ENCODE data around the gene NHS.
"Not testable (repeated sequence)": the region's sequence is repeated elsewhere in the genome, so short reads cannot be mapped to it uniquely, and the experiment has no call there.

Gene NHS

DNA sequence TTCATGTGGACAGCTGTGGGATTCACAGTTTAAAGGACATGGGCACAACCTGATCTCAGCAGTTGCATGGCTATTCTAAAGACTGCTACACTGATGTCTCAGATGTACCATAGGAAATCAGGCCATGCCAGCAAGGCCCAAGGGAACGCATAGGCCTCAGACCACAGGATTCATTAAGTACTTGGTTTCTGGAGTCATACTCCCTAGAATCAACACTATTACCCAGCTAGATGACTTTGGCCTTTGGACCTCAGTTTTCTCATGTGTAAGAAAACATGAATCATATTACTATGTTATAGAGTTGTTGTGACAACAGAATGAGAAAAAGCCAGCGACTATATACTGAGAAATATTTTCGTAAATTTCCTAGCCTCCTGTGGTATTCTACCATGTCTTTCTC, 67.9 kb downstream of the NHS start:
- DNase-seq (ENCODE audit: extremely low spot score, insufficient read length, low read depth), result no peak
- FAIRE-seq, result no peak

- DNase-seq (ENCODE audit: extremely low spot score, insufficient read length, low read depth), result no peak
- no peak for FAIRE-seq
These were observed 68.6 kb downstream of the NHS start for GRCh38 chrX:17443556-17443955.

DNA sequence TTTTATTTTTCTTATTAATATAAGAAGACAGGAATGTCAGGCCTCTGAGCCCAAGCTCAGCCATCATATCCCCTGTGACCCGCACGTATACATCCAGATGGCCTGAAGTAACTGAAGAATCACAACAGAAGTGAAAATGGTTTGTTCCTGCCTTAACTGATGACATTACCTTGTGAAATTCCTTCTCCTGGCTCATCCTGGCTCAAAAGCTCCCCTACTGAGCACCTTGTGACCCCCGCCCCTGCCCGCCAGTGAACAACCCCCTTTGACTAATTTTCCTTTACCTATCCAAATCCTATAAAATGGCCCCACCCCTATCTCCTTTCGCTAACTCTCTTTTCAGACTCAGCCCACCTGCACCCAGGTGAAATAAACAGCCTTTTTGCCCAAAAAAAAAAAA, 71.3 kb downstream of the NHS start:
- DNase-seq (ENCODE audit: extremely low spot score, insufficient read length, low read depth); FAIRE-seq: not testable (repeated sequence)

GRCh38 chrX:17448188-17448587, 73.2 kb downstream of the NHS start:
- DNase-seq (ENCODE audit: extremely low spot score, insufficient read length, low read depth) (no peak), FAIRE-seq (no peak)

- FAIRE-seq (no peak), DNase-seq (ENCODE audit: extremely low spot score, insufficient read length, low read depth) (no peak)
These were observed 74.9 kb downstream of the NHS start for GRCh38 chrX:17449866-17450265.

- FAIRE-seq (no peak), DNase-seq (ENCODE audit: extremely low spot score, insufficient read length, low read depth) (no peak)
These were observed 78.8 kb downstream of the NHS start for GRCh38 chrX:17453788-17454187.

- FAIRE-seq, result no peak
- no peak for DNase-seq (ENCODE audit: extremely low spot score, insufficient read length, low read depth)
These were observed 81.5 kb downstream of the NHS start for GRCh38 chrX:17456526-17456925.

DNA sequence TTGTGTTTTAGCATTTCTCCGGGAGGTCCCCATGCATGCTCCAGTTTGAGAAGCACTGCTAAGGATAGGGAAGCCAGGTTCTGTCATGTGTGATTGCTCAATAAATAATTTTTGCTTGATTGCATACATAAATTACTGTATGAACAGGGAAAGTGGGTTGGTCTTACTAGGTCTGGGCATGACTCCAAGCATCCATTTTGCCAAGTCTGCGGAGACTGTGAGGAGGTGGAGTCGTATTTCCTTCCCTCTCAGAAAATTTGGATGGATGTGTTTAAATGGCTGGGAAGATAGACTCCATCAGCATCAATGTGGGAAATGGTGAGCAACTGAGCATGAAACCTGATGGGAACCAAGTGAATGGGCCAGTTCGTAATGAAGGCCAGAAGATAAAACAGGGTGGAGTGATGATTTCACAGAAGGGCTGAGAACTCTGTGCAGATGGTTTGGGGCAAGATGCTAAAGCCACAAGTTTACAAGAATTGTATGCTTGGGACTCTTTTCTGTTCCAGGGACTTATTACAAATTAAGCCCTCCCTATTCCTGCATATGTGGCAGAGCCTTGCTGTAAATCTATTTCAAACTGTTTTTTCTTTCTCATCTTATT, 84.1 kb downstream of the NHS start:
- FAIRE-seq, result no peak
- no peak for DNase-seq (ENCODE audit: extremely low spot score, insufficient read length, low read depth)

DNA sequence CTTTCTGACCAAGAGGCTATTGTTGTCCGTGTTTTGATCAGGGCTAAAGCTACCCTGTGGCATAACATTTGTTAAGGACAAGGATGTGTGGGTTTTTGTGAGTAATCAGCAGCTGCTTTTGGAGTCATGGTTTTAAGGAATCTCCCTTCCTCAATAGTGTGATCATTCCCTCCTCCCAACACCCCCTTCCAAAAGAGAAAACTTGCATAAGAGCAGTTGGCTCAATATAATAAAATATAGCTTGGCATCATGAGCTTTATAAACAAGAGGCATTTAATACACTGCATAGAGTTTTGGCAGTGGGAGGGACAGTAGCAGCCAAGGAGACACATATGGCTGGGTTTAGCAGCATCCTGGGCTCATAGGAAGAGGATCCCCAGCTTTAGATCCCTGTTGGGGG, 84.7 kb downstream of the NHS start:
- FAIRE-seq, result no peak

DNA sequence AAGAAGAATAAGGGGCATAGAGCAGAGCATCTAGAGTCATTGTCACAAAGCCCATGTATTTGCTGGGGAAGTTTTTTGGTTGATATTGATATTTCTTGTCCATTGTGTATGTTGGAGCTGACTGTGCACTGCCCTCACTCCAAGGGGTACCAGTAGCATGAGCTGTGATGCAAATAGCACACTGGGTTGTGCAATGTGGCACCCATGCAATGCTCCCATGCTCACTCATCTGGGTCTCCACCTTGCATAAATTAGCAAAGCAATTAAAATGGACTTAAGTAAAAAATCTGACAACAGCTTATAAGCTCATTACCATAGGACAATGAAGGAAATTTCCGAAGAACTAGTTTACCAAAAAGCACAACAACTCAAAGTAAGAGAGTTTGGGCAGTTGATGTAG, 87.9 kb downstream of the NHS start:
- FAIRE-seq, result no peak
- no peak for DNase-seq (ENCODE audit: extremely low spot score, insufficient read length, low read depth)

More for the DNA sequence above, 84.7 kb downstream of the NHS start:
- DNase-seq (ENCODE audit: extremely low spot score, insufficient read length, low read depth), result no peak

DNA sequence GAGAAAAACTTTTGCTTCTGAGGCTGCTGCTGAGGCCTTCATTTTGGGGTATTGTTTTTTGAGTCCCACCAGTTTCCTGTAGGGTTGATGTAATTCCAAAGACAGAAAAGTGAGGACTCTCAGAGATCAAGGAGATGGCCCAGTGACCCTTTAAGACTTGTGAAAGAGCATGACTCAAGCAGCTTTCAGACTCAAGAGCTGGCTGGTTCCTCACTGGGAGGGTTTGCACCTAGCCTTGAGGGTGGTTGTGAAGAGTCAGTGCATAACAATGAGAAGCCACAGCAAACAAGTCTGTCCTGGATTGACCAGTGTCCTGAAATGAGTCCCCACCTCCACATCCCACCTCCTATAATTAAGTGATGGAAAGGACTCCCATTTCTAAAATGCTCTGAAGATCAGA, 89.2 kb downstream of the NHS start:
- DNase-seq (ENCODE audit: extremely low spot score, insufficient read length, low read depth) (no peak), FAIRE-seq (no peak)

DNA sequence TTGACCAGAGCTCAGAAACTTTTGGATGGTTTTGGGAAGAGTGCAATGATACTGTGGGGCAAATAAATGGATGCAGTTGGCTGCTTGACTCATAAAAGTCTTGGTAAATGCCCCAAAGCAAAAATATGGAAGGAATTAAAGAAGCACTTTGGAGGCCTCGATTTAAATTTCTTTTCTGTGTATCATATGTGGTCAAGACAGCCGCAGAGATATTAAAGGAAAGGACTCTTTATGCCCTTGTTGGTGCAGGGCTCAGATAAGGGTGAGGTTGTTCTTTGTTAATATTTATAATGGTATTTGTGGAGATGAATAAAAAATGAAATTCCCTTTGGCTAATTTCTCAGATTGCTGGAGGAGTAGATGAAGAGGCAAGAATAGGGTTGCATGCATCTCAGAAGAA, 90.2 kb downstream of the NHS start:
- no peak for FAIRE-seq
- no peak for DNase-seq (ENCODE audit: extremely low spot score, insufficient read length, low read depth)

- DNase-seq (ENCODE audit: extremely low spot score, insufficient read length, low read depth), result no peak
- no peak for FAIRE-seq
These were observed 90.8 kb downstream of the NHS start for GRCh38 chrX:17465802-17466201.

- FAIRE-seq (no peak), DNase-seq (ENCODE audit: extremely low spot score, insufficient read length, low read depth) (no peak)
These were observed 95.1 kb downstream of the NHS start for GRCh38 chrX:17470136-17470535.

DNA sequence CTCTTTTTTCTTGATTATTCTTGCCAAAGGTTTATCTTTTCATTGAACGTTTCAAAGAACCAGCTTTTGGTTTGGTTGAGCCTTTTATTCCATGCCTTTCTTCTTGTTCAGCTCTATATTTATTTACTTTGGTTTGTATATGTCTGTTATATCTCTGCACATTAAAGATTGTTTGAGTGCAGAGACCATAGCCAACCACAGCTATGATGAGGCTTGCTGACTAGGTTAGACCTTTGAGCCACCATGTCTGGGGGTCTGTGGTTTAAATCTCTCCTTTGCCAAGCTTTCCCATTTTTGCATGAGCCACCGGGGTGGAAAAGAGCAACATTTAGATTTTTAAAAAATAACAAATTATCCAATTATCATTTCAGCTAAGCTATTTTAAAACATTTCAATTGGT, 96.1 kb downstream of the NHS start:
- no peak for FAIRE-seq
- no peak for DNase-seq (ENCODE audit: extremely low spot score, insufficient read length, low read depth)

DNA sequence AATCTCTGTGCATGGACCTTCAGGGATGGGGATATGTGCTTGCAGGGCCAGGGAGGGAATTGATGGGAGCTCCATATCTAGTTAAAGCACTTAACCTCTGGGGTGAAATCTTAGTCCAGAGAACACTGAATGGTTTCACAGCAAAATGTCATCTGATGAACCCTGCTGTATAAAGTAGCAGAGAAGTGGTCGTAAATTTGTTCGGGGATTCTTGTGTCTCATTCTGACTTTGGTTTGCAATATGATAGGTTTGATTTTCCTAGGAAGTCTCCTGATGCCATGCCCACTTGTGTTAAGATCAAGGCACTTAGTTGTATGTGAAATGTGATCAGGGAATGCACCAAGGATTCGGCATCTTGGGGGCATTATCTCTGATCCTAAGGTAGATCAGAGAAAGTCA, 96.9 kb downstream of the NHS start:
- DNase-seq (ENCODE audit: extremely low spot score, insufficient read length, low read depth), result no peak
- FAIRE-seq, result no peak

- no peak for FAIRE-seq
- no peak for DNase-seq (ENCODE audit: extremely low spot score, insufficient read length, low read depth)
These were observed 97.4 kb downstream of the NHS start for GRCh38 chrX:17472424-17472823.

DNA sequence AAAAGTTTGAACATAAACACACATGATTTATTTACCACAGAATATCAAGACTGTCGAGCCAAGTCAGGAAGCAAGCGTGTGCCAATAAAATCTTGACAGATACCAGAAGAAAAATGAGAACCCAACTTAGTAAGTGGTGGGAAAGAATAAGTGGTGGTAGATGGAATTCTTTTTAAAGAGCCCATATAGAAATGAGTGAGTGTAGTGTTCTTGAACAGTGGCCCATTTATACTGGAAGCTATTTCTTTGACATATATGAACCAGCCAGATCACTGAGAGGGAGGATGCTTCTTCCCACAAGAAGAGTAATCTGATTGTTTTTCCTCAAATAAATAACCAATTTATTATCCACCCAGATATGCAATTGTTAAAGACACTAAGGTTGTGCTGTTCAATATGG, 98.0 kb downstream of the NHS start:
- DNase-seq (ENCODE audit: extremely low spot score, insufficient read length, low read depth) (no peak), FAIRE-seq (no peak)

GRCh38 chrX:17474892-17475291, 99.9 kb downstream of the NHS start:
- DNase-seq (ENCODE audit: extremely low spot score, insufficient read length, low read depth) (no peak), FAIRE-seq (no peak)

DNA sequence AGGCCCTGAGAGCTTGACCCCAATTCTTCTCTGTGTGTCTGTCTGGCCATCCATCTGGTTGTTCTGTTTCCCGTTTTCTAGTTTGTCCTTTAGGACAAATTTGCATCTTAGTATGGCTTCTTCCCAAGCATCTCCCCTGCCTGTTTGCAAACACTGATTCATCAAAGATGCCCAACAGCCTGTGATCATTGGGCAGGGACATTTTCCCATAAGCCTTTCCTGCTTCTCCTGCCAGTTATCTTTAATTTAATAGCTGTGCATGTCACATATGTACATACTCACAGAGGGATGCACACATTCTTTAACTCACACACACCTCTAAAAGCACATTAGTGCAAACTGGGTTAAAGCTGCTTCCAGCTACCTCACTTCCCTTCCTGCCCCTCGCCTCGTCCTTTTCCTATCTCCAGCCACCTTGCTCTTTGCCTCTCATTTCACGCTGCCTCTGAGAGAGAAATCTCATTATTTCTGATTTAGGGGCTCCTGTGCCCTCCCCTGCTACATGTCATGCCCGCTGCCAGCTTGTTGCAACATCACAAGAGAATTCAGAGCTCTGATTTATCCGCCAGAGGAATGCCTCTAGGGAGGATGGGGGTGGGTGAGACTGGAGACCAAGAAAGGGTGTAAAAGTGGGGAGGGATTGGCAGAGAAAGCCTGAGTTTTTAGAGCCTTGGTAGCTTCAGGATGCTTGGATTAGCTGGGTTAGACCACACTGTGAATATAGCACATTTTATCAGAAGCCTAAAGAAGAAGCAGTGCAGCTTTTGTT, 100.6 kb downstream of the NHS start:
- FAIRE-seq (no peak), DNase-seq (ENCODE audit: extremely low spot score, insufficient read length, low read depth) (no peak)

- DNase-seq (ENCODE audit: extremely low spot score, insufficient read length, low read depth) (no peak), FAIRE-seq (no peak)
These were observed 101.4 kb downstream of the NHS start for GRCh38 chrX:17476411-17476810.

DNA sequence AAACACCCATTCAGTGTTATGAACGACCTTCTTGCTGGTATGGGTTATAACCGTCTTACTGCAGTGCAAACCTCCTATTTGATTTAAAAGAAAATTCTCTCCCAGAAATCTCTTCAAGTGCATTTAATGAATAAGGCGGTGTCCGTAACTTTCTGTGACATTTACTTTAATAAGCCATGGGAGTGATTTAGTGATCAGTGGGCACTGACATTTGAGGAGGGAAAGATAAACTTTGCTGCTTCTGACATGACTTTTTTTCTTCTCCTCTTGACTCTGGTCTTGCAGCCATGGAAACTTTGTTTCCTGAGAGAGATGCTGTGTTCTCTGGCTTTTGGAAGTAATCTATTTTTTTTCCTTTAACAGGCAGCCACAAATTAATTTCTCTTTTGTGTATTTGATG, 106.1 kb downstream of the NHS start:
- no peak for DNase-seq (ENCODE audit: extremely low spot score, insufficient read length, low read depth)
- no peak for FAIRE-seq

Measured in GM18507 (cell line).